Measurements from ENCODE around the gene TIMP2.

- TF ChIP-seq EP300 (IDR thresholded peaks at IDR 0.05) (no peak), CTCF (IDR thresholded peaks at IDR 0.05) (no peak)
Observed at GRCh38 chr17:78966910-78967600, 41.9 kb upstream of the TIMP2 start.

Measured in tibial nerve (tissue), 4 donors.